WTC11 (cell line): ENCODE measurements around the gene FOXRED1. TPM values are rescaled to one million over a fixed set of nuclear protein-coding genes. Genes with fewer than 3 reads are reported as not detected.

ENCODE experiments used
- CREM ChIP-seq: sonication (generic); formaldehyde crosslinking; IDR thresholded peaks from 2 replicates; pipeline ENCODE4 v1.8.1; 2022; ENCODE audit warnings: mild to moderate bottlenecking, missing genetic modification reagents, moderate library complexity
- ESRRA ChIP-seq: sonication (generic); formaldehyde crosslinking; IDR thresholded peaks from 2 replicates; pipeline ENCODE4 v1.8.1; 2022; ENCODE audit warnings: mild to moderate bottlenecking, missing genetic modification reagents, borderline replicate concordance
- ETV6 ChIP-seq: sonication (generic); formaldehyde crosslinking; IDR thresholded peaks from 2 replicates; pipeline ENCODE4 v1.8.1; 2022; ENCODE audit warnings: mild to moderate bottlenecking, missing genetic modification reagents
- FOXJ3 ChIP-seq: sonication (generic); formaldehyde crosslinking; IDR thresholded peaks from 2 replicates; pipeline ENCODE4 v1.9.0; 2021; ENCODE audit warnings: missing genetic modification reagents, mild to moderate bottlenecking, borderline replicate concordance
- FOXK1 ChIP-seq: sonication (generic); formaldehyde crosslinking; IDR thresholded peaks from 2 replicates; pipeline ENCODE4 v1.8.0; 2022; ENCODE audit warnings: mild to moderate bottlenecking, moderate library complexity, missing genetic modification reagents
- KAT7 ChIP-seq: sonication (generic); formaldehyde crosslinking; IDR thresholded peaks from 2 replicates; pipeline ENCODE4 v1.8.1; 2023; ENCODE audit warnings: missing genetic modification reagents, mild to moderate bottlenecking, borderline replicate concordance
- MYBL2 ChIP-seq: sonication (generic); formaldehyde crosslinking; IDR thresholded peaks from 2 replicates; pipeline ENCODE4 v1.8.1; 2023; ENCODE audit warnings: mild to moderate bottlenecking, moderate library complexity, missing genetic modification reagents
- NFATC4 ChIP-seq: fragments of 250-450 bp; sonication (Bioruptor Pico); IDR thresholded peaks from 2 replicates; pipeline ENCODE4 v1.9.0; 2021; ENCODE audit warnings: mild to moderate bottlenecking
- NFE2L1 ChIP-seq: sonication (generic); formaldehyde crosslinking; IDR thresholded peaks from 2 replicates; pipeline ENCODE4 v1.8.1; 2023; ENCODE audit warnings: missing genetic modification reagents
- NR2C2 ChIP-seq: sonication (generic); formaldehyde crosslinking; IDR thresholded peaks from 2 replicates; pipeline ENCODE4 v1.8.0; 2022; ENCODE audit warnings: mild to moderate bottlenecking, missing genetic modification reagents
- NR3C1 ChIP-seq: sonication (generic); formaldehyde crosslinking; conservative IDR thresholded peaks from 2 replicates; pipeline ENCODE4 v1.8.1; 2023; ENCODE audit warnings: low read depth, mild to moderate bottlenecking, missing genetic modification reagents
- OVOL2 ChIP-seq: fragments of 250-450 bp; sonication (Bioruptor Pico); IDR thresholded peaks from 2 replicates; pipeline ENCODE4 v1.9.0; 2021; ENCODE audit warnings: mild to moderate bottlenecking, borderline replicate concordance
- SMAD3 ChIP-seq: sonication (generic); formaldehyde crosslinking; IDR thresholded peaks from 2 replicates; pipeline ENCODE4 v1.8.0; 2022; ENCODE audit warnings: missing genetic modification reagents, mild to moderate bottlenecking, borderline replicate concordance
- SMAD4 ChIP-seq: sonication (generic); formaldehyde crosslinking; IDR thresholded peaks from 2 replicates; pipeline ENCODE4 v1.8.0; 2022; ENCODE audit warnings: mild to moderate bottlenecking, missing genetic modification reagents
- SP1 ChIP-seq: sonication (generic); formaldehyde crosslinking; conservative IDR thresholded peaks from 2 replicates; pipeline ENCODE4 v1.8.1; 2022; ENCODE audit warnings: missing genetic modification reagents
- ZBTB21 ChIP-seq: sonication (generic); formaldehyde crosslinking; IDR thresholded peaks from 2 replicates; pipeline ENCODE4 v1.8.1; 2023; ENCODE audit warnings: mild to moderate bottlenecking, missing genetic modification reagents, borderline replicate concordance
- ZNF121 ChIP-seq: sonication (generic); formaldehyde crosslinking; IDR thresholded peaks from 2 replicates; pipeline ENCODE4 v1.8.0; 2023; ENCODE audit warnings: missing genetic modification reagents
- total RNA-seq: library from RNA; stranded (reverse); gene quantifications from 3 replicates; pipeline ENCODE4 v1.2.3, GENCODE V29; 2021
- TF ChIP-seq, protein P1 (sequence below): sonication (generic); formaldehyde crosslinking; IDR thresholded peaks from 2 replicates; pipeline ENCODE4 v1.8.1; 2022; ENCODE audit warnings: mild to moderate bottlenecking, moderate library complexity, missing genetic modification reagents
- TF ChIP-seq, protein P2 (sequence below): sonication (generic); formaldehyde crosslinking; IDR thresholded peaks from 2 replicates; pipeline ENCODE4 v1.8.0; 2022; ENCODE audit warnings: mild to moderate bottlenecking, missing genetic modification reagents
- TF ChIP-seq, protein P3 (sequence below): sonication (generic); formaldehyde crosslinking; IDR thresholded peaks from 2 replicates; pipeline ENCODE4 v1.8.1; 2023; ENCODE audit warnings: mild to moderate bottlenecking, missing genetic modification reagents, moderate library complexity
- TF ChIP-seq, protein P4 (sequence below): fragments of 250-450 bp; sonication (Bioruptor Pico); conservative IDR thresholded peaks from 2 replicates; pipeline ENCODE4 v1.9.0; 2021; ENCODE audit warnings: mild to moderate bottlenecking
- TF ChIP-seq, protein P5 (sequence below): sonication (generic); formaldehyde crosslinking; IDR thresholded peaks from 2 replicates; pipeline ENCODE4 v1.8.1; 2022; ENCODE audit warnings: low read depth, mild to moderate bottlenecking, moderate library complexity, missing genetic modification reagents, borderline replicate concordance
- TF ChIP-seq, protein P6 (sequence below): sonication (generic); formaldehyde crosslinking; IDR thresholded peaks from 2 replicates; pipeline ENCODE4 v1.8.0; 2023; ENCODE audit warnings: missing genetic modification reagents

The FOXRED1 gene
- total RNA-seq, 1 experiment from 2014 or later, result 61.9 TPM

DNA sequence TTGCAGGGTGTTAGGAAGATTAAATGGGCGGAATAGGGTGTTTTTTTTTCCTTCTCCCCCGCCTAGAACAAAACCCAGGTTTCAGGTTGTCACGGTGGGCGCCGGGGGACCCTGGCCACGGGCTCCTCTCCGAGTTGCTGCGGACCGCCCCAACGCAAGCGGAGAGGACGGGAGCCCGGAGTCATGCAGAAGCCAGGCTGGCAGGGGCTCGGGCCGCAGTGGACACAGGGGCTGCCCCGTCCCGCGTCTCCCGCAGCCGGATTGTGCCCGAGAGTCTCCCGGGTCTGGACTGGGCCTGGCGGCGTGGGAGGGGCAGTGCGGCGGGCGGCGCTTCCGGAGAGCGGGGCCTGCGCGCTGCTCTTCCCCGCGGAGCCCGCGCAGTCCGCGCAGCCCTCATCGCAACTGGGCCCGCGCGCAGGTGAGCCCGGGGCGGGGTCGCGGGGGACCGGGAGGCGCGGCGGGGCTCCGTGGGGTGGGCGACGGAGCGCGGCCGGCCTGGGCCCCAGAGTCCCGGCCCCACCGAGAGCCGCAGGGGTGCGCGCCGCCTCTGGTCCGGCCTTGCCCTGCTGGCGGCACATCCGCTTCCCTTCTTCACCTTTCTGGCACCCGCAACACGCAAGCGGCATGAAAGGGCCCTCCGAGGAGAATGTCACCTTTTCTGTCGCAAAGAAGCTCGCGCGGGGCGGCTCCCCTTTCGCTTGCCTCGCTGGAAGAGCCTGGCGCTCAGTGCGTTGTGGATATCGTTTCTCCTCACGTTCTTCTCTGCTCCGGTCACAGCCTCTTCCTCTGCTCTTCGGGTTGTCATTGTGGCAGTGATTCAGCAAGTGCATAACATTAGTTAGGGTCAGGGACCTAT is 14.0 kb downstream of the FOXRED1 start, which contains the start of gene TIRAP (continued):
- TF ChIP-seq, protein P1, sequence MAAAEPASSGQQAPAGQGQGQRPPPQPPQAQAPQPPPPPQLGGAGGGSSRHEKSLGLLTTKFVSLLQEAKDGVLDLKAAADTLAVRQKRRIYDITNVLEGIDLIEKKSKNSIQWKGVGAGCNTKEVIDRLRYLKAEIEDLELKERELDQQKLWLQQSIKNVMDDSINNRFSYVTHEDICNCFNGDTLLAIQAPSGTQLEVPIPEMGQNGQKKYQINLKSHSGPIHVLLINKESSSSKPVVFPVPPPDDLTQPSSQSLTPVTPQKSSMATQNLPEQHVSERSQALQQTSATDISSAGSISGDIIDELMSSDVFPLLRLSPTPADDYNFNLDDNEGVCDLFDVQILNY (CRISPR knock-in tag), result peak; percentile 7; the same call in 1 of the 2 replicates
- TF ChIP-seq ZNF121 (CRISPR knock-in tag) (no peak), NR3C1 (CRISPR knock-in tag) (0 out of 2 replicates have a peak, but pooled peaks have one; percentile 53), SMAD3 (no peak), CREM (CRISPR knock-in tag) (peak; percentile 26; the same call in 1 of the 2 replicates), FOXK1 (no peak; the same call in 1 of the 2 replicates), NFATC4 (CRISPR knock-in tag) (no peak), SMAD4 (CRISPR knock-in tag) (no peak), ZBTB21 (CRISPR knock-in tag) (0 out of 2 replicates have a peak, but pooled peaks have one; percentile 17), FOXJ3 (no peak), NFE2L1 (CRISPR knock-in tag) (peak; percentile 62; the same call in 1 of the 2 replicates), SP1 (CRISPR knock-in tag) (0 out of 2 replicates have a peak, but pooled peaks have one; percentile 17), NR2C2 (CRISPR knock-in tag) (no peak), KAT7 (CRISPR knock-in tag) (peak; percentile 64; the same call in 1 of the 2 replicates), ETV6 (CRISPR knock-in tag) (peak; percentile 64; the same call in 1 of the 2 replicates), ESRRA (CRISPR knock-in tag) (0 out of 2 replicates have a peak, but pooled peaks have one; percentile 33), MYBL2 (CRISPR knock-in tag) (no peak), OVOL2 (CRISPR knock-in tag) (no peak)
- TF ChIP-seq, protein P2, sequence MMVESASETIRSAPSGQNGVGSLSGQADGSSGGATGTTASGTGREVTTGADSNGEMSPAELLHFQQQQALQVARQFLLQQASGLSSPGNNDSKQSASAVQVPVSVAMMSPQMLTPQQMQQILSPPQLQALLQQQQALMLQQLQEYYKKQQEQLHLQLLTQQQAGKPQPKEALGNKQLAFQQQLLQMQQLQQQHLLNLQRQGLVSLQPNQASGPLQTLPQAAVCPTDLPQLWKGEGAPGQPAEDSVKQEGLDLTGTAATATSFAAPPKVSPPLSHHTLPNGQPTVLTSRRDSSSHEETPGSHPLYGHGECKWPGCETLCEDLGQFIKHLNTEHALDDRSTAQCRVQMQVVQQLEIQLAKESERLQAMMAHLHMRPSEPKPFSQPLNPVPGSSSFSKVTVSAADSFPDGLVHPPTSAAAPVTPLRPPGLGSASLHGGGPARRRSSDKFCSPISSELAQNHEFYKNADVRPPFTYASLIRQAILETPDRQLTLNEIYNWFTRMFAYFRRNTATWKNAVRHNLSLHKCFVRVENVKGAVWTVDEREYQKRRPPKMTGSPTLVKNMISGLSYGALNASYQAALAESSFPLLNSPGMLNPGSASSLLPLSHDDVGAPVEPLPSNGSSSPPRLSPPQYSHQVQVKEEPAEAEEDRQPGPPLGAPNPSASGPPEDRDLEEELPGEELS, result peak; percentile 84; the same call in 1 of the 2 replicates
- TF ChIP-seq, protein P3, sequence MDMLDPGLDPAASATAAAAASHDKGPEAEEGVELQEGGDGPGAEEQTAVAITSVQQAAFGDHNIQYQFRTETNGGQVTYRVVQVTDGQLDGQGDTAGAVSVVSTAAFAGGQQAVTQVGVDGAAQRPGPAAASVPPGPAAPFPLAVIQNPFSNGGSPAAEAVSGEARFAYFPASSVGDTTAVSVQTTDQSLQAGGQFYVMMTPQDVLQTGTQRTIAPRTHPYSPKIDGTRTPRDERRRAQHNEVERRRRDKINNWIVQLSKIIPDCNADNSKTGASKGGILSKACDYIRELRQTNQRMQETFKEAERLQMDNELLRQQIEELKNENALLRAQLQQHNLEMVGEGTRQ (CRISPR knock-in tag), result 0 out of 2 replicates have a peak, but pooled peaks have one; percentile 4
- TF ChIP-seq, protein P4, sequence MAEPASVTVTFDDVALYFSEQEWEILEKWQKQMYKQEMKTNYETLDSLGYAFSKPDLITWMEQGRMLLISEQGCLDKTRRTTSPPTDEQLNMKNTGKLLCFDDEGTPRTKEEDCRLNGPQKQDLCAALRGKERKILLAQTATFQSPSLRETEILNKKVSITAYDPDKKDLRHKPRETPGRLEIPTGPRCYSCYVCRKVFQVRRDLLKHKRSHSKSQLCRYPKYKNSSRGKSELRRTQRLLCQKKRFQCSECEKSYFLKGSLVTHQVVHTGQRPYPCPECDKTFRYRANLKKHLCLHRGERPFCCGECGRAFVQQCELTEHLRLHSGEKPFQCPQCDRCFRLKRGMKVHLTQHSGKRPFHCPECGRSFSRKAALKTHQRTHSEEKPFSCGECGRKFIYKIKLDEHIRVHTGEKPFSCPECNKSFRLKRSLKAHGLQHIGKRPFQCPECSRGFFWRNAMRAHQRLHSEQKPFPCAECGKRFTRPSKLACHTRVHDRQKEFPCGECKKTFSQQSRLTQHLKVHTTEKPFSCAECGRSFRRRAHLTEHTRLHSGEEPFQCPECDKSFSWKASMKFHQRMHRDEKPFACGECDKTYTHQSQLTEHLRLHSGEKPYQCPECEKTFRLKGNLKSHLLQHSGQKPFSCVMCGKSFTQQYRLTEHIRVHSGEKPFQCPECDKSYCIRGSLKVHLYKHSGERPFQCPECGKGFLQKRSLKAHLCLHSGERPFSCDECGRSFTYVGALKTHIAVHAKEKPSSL (CRISPR knock-in tag), result 0 out of 2 replicates have a peak, but pooled peaks have one; percentile 27
- TF ChIP-seq, protein P5, sequence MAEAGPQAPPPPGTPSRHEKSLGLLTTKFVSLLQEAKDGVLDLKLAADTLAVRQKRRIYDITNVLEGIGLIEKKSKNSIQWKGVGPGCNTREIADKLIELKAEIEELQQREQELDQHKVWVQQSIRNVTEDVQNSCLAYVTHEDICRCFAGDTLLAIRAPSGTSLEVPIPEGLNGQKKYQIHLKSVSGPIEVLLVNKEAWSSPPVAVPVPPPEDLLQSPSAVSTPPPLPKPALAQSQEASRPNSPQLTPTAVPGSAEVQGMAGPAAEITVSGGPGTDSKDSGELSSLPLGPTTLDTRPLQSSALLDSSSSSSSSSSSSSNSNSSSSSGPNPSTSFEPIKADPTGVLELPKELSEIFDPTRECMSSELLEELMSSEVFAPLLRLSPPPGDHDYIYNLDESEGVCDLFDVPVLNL, result no peak
- TF ChIP-seq, protein P6, sequence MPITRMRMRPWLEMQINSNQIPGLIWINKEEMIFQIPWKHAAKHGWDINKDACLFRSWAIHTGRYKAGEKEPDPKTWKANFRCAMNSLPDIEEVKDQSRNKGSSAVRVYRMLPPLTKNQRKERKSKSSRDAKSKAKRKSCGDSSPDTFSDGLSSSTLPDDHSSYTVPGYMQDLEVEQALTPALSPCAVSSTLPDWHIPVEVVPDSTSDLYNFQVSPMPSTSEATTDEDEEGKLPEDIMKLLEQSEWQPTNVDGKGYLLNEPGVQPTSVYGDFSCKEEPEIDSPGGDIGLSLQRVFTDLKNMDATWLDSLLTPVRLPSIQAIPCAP (CRISPR knock-in tag), result no peak
